ENCODE results near the gene XYLT2. TPM values are rescaled to one million over a fixed set of nuclear protein-coding genes. Genes with fewer than 3 reads are reported as not detected.

XYLT2 gene
- total RNA-seq, 1 experiment from 2014 or later: 26.4 TPM

DNA sequence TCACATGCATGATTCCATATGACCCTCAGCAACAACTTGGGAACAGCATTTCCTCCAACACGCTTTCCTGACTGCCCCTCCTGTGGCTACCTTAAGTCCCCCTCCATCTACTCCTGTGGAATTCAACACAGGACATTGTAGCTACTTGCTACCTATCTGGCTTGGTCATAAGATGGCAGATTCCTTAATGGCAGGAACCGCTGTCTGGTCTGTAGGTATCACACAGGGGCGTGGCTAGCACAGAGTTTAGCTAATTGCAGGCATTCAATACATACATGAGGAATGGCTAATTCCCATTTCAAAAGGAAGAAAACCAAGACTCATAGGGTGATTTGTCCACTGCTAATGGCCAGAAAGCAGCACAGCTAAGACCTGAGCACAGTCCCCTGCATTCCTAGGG lies 42.8 kb downstream of the XYLT2 start:
- Histone ChIP-seq H3K79me2 (ENCODE audit: insufficient read depth, low read length) (no peaks in the 10 kb centered on the region), H4K5ac (ENCODE audit: insufficient read length, low read depth, low read length) (no peak overlapping the region), H3K23ac (ENCODE audit: insufficient read length, low read depth, low read length) (no peak overlapping the region), H3T11ph (ENCODE audit: low read length) (no peak overlapping the region), H3K79me1 (ENCODE audit: insufficient read depth, low read depth, low read length, poor library complexity, severe bottlenecking) (no peaks in the 10 kb centered on the region), H3K14ac (ENCODE audit: insufficient read depth, low read length) (no peak overlapping the region), H3K56ac (ENCODE audit: insufficient read length, low read depth, low read length) (no peak overlapping the region), H2AK5ac (ENCODE audit: insufficient read length, low read length) (no peak overlapping the region), H3K4ac (ENCODE audit: low read depth, low read length) (no peak overlapping the region), H2BK15ac (ENCODE audit: low read depth, low read length) (no peak overlapping the region), H3K18ac (ENCODE audit: insufficient read length, low read depth, low read length) (no peak overlapping the region), H2BK5ac (ENCODE audit: insufficient read length, low read length) (no peak overlapping the region), H4K20me1 (ENCODE audit: control insufficient read depth, insufficient read depth, insufficient read length) (no peaks in the 10 kb centered on the region), H4K91ac (ENCODE audit: insufficient read length, low read depth, low read length) (no peak overlapping the region), H3K9ac (ENCODE audit: extremely low read depth, insufficient read length, low read length) (no peak overlapping the region), H3K4me2 (ENCODE audit: insufficient read depth, insufficient read length, low read length) (no peak overlapping the region), H4K8ac (replicated peaks; ENCODE audit: insufficient read length, low read depth, low read length) (no peak overlapping the region), H3K9me3 (ENCODE audit: control insufficient read depth, low read depth, low read length) (no peaks in the 10 kb centered on the region), H2AFZ (ENCODE audit: low read length) (no peak overlapping the region), H3K4me1 (ENCODE audit: insufficient read depth, low read length) (no peaks in the 10 kb centered on the region), H2BK12ac (ENCODE audit: insufficient read length, low read depth, low read length) (no peak overlapping the region), H3K23me2 (ENCODE audit: insufficient read length, low read depth, low read length, poor library complexity, severe bottlenecking) (no peaks in the 10 kb centered on the region), H3K27me3 (ENCODE audit: insufficient read depth, low read length) (no peaks in the 10 kb centered on the region), H2BK20ac (ENCODE audit: low read depth, low read length, poor library complexity, severe bottlenecking) (no peak overlapping the region), H2BK120ac (ENCODE audit: low read depth, low read length, poor library complexity, severe bottlenecking) (no peak overlapping the region), H3K27ac (ENCODE audit: insufficient read length, low read depth, low read length) (no peak overlapping the region)
- DNase-seq: no peak
- Mint-ChIP-seq H3K4me3 (no peak overlapping the region; a peak in 1 of 5 replicates), H3K36me3 (ENCODE audit: insufficient read depth in 1 of 3, low read depth in 3 of 3) (peaks cover 48 to 98% (median 87%) of the 10 kb centered on the region in 3 experiments; a peak in 6 of 7 replicates), H3K27ac (no peak overlapping the region), H3K27me3 (ENCODE audit: low read depth) (no peaks in the 10 kb centered on the region), H3K4me1 (no peaks in the 10 kb centered on the region), H3K9me3 (no peaks in the 10 kb centered on the region)
- no CpG with 5 or more reads among the region's 3 CpGs for WGBS (ENCODE audit: extremely low coverage, insufficient read length, low lambda C conversion rate)
- TF ChIP-seq, protein P1, sequence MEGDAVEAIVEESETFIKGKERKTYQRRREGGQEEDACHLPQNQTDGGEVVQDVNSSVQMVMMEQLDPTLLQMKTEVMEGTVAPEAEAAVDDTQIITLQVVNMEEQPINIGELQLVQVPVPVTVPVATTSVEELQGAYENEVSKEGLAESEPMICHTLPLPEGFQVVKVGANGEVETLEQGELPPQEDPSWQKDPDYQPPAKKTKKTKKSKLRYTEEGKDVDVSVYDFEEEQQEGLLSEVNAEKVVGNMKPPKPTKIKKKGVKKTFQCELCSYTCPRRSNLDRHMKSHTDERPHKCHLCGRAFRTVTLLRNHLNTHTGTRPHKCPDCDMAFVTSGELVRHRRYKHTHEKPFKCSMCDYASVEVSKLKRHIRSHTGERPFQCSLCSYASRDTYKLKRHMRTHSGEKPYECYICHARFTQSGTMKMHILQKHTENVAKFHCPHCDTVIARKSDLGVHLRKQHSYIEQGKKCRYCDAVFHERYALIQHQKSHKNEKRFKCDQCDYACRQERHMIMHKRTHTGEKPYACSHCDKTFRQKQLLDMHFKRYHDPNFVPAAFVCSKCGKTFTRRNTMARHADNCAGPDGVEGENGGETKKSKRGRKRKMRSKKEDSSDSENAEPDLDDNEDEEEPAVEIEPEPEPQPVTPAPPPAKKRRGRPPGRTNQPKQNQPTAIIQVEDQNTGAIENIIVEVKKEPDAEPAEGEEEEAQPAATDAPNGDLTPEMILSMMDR (conservative IDR thresholded peaks at IDR 0.05): no peak
